Left colon (tissue), 2 donors: ENCODE data around the gene COMMD10. TPM values are rescaled to one million over a fixed set of nuclear protein-coding genes. Genes with fewer than 3 reads are reported as not detected.

ENCODE experiments used
- ATAC-seq: fragments of 200-7000 bp; cut with Tn5 transposase; one replicate; pipeline ENCODE4 v1.9.1; 2020; ENCODE audit warnings: mild to moderate bottlenecking, moderate library complexity
- DNase-seq, 2 donors: peaks; one replicate each; pipeline ENCODE4 v3.0.0-alpha.2; 2020
- intact Hi-C, 2 donors: fragments of 100-400 bp; cut with DNase I in 1 of 2; cut with micrococcal nuclease in 1 of 2; formaldehyde crosslinking; loops; one replicate each; pipeline versions ENCODE4 v1.11.2 to v1.14.0; 2022; cut with DNase I, micrococcal nuclease
- total RNA-seq, 2 donors: library from RNA; stranded (reverse); fragmentation: NEBNext Ultra II Directional; extraction: Animal tissue kit (Norgen Biotek cat#: 25700); gene quantifications; one replicate each; pipeline ENCODE4 v1.2.1, GENCODE V29; 2021
- donor health status: DM: no; HTN: no; CAD: no.
- donor health status: DM: yes; HTN: yes; CAD: no.

The COMMD10 gene
- total RNA-seq, 2 donors from 2014 or later: 23.4 to 27.2 TPM

GRCh38 chr5:116273448-116274242 lies 188.8 kb downstream of the COMMD10 start:
- DNase-seq (no peak), ATAC-seq (no peak)
- intact Hi-C loops: no loop called here

GRCh38 chr5:116274251-116274650 lies 189.4 kb downstream of the COMMD10 start:
- DNase-seq (no peak), ATAC-seq (no peak)
- intact Hi-C loops: no loop called here

GRCh38 chr5:116275282-116275681 lies 190.5 kb downstream of the COMMD10 start:
- DNase-seq (no peak), ATAC-seq (no peak)
- intact Hi-C loops: no loop called here

- intact Hi-C loops: no loop called here
- DNase-seq (no peak), ATAC-seq (no peak)
Measured at GRCh38 chr5:116276952-116277351, 192.1 kb downstream of the COMMD10 start.

- ATAC-seq: no peak
- intact Hi-C loops: no loop called here
- no peak for DNase-seq
Measured at GRCh38 chr5:116280149-116280803, 195.5 kb downstream of the COMMD10 start.

GRCh38 chr5:116281309-116281708 lies 196.5 kb downstream of the COMMD10 start:
- intact Hi-C loops: no loop called here
- ATAC-seq: no peak
- DNase-seq: no peak

- no peak for ATAC-seq
- intact Hi-C loops: no loop called here
- DNase-seq: no peak
Measured at GRCh38 chr5:116288524-116288923, 203.7 kb downstream of the COMMD10 start.

- ATAC-seq (no peak), DNase-seq (no peak)
- intact Hi-C loops: no loop called here
Measured at GRCh38 chr5:116289276-116289675, 204.5 kb downstream of the COMMD10 start.

GRCh38 chr5:116291271-116291670 lies 206.4 kb downstream of the COMMD10 start:
- ATAC-seq: no peak
- intact Hi-C loops: no loop called here
- no peak for DNase-seq

- DNase-seq (no peak), ATAC-seq (no peak)
- intact Hi-C loops: no loop called here
Measured at GRCh38 chr5:116292321-116292720, 207.5 kb downstream of the COMMD10 start.

GRCh38 chr5:116296335-116297072 lies 211.7 kb downstream of the COMMD10 start:
- ATAC-seq: no peak
- DNase-seq: no peak
- intact Hi-C loops: no loop called here

GRCh38 chr5:116297296-116297814 lies 212.5 kb downstream of the COMMD10 start:
- no peak for DNase-seq
- intact Hi-C loops: no loop called here
- ATAC-seq: no peak

- intact Hi-C loops: no loop called here
- DNase-seq (no peak), ATAC-seq (no peak)
Measured at GRCh38 chr5:116299746-116300640, 215.2 kb downstream of the COMMD10 start.

- intact Hi-C loops: no loop called here
- no peak for DNase-seq
- no peak for ATAC-seq
Measured at GRCh38 chr5:116301110-116301509, 216.3 kb downstream of the COMMD10 start.

GRCh38 chr5:116303340-116303739 lies 218.5 kb downstream of the COMMD10 start:
- intact Hi-C loops: no loop called here
- ATAC-seq: no peak
- no peak for DNase-seq

GRCh38 chr5:116303810-116304209 lies 219.0 kb downstream of the COMMD10 start:
- no peak for ATAC-seq
- intact Hi-C loops: no loop called here
- DNase-seq: no peak

GRCh38 chr5:116305899-116306298 lies 221.1 kb downstream of the COMMD10 start:
- DNase-seq: no peak

GRCh38 chr5:116306846-116307245 lies 222.0 kb downstream of the COMMD10 start:
- intact Hi-C loops: no loop called here
- DNase-seq (no peak), ATAC-seq (no peak)

More at GRCh38 chr5:116305899-116306298, 221.1 kb downstream of the COMMD10 start:
- no peak for ATAC-seq
- intact Hi-C loops: no loop called here

- intact Hi-C loops: no loop called here
Measured at GRCh38 chr5:116308391-116308790, 223.6 kb downstream of the COMMD10 start.

More at GRCh38 chr5:116308391-116308790, 223.6 kb downstream of the COMMD10 start:
- DNase-seq (no peak), ATAC-seq (no peak)
